NCI-H2227 treated with DMSO at 0.1 percent for 48 hours (cell line): ENCODE measurements around the gene NIFK.
"Not testable (repeated sequence)": the region's sequence is repeated elsewhere in the genome, so short reads cannot be mapped to it uniquely, and the experiment has no call there.

Source experiments
- DNase-seq: peaks from one replicate; lab custom pipeline; 2025; lab: John Stamatoyannopoulos, UW

The NIFK gene

DNA sequence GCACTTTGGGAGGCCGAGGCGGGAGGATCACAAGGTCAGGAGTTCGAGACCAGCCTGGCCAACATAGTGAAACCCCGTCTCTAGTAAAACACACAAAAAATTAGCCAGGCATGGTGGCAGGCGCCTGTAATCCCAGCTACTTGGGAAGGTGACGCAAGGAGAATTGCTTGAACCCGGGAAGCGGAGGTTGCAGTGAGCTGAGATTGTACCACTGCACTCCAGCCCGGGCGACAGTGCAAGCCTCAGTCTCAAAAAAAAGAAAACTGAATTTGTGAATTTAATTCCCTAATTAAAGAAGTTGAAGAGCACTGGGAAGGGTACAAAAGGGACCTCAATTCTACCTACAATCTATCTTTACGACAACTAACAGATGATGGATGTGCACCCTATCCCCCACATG is 2.1 kb downstream of the NIFK start:
- DNase-seq: not testable (repeated sequence)

DNA sequence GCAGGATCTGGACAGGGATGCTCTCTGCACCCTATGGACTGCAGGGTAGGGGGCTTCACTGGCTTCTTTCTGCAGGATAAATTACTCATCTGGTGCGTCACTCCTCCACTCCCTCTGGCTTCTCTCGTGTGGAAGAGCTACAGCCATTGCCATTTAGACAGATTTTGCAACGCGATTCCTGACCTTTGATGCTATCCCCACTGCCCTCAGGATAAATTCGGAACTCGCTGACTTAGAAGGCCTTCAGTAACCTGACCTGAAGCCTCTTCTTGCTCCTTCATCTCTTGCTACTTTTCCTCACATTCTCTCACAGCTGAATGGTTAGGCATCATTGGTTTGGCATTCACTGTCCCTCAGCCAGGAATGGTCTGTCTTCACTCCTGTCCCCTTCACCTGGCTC is 5.3 kb downstream of the NIFK start:
- DNase-seq: no peak

DNA sequence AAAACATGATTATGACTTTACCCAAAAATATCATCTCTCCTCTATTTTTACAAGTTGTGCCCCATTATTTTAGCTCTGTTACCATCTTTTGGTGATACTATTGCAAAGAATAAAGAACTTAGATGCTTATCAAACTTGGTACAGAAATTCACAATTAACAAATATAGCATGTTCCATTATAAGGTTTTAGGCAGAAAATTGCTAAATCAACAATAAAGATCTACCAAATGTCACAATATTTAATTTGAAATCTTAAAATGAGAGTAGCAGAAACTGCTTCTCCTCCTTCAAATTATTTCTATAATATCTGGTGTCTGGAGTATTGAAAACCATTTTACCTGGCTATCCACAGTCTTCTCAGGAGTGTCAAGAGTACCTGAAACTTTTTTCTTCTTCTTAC is 8.7 kb downstream of the NIFK start:
- no peak for DNase-seq

- DNase-seq: no peak
These were observed 9.3 kb downstream of the NIFK start for GRCh38 chr2:121727332-121727731.

DNA sequence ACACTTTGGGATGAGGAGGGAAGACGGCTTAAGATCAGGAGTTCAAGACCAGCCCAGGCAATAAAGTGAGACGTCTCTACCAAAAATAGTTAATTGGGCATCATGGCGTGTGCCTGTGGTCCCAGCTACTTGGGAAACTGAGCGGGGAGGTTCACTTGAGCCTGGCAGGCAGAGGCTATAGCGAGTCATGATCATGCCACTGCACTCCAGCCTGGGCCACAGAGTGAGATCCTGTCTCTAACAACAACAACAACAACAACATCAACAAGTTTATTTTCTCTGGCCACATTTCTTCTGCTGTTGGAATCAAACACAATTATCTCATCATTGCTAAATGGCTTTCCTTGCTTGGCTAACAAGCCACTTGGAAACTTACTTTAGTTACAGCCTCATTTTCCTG is 13.4 kb downstream of the NIFK start:
- DNase-seq: no peak

DNA sequence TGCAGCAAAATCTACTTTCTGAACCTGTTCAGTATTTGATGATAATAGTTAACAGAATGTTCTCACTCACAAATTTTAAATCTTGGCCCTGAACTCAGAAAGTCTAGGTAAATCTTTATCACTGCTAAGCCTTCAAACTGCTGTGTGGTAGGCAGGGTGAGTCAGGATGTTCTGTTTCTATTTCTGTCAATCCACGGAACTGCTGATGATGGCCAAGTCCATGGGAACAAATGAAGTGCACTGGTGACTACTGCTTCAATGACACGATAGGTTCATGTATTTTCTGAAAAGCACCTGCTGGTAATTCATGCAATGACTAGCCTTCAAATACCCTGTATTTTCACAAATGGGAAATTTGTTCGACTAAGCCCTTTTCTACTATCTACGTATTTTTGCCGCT is 14.2 kb downstream of the NIFK start:
- DNase-seq: no peak

- no peak for DNase-seq
These were observed 14.7 kb downstream of the NIFK start for GRCh38 chr2:121721926-121722325.

- DNase-seq: no peak
These were observed 19.1 kb downstream of the NIFK start for GRCh38 chr2:121717529-121717928.

- DNase-seq: no peak
These were observed 20.5 kb downstream of the NIFK start for GRCh38 chr2:121716126-121716525.

DNA sequence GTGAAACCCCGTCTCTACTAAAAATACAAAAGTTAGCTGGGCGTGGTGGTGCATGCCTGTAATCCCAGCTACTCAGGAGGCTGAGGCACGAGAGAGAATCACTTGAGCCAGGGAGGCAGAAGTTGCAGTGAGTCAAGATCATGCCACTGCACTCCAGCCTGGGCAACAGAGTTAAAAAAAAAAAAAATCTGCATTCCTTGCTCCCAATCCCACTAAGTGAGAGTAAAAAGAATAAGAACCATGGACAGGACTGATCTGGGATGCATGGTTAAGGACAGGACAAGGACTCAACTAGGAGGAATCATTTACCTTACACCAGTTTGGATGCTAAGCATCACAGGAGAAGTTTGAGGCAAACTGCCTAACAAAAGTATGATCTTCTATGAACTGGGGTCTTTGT is 25.2 kb downstream of the NIFK start:
- DNase-seq: not testable (repeated sequence)

- no peak for DNase-seq
These were observed 26.1 kb downstream of the NIFK start for GRCh38 chr2:121710470-121711170.

DNA sequence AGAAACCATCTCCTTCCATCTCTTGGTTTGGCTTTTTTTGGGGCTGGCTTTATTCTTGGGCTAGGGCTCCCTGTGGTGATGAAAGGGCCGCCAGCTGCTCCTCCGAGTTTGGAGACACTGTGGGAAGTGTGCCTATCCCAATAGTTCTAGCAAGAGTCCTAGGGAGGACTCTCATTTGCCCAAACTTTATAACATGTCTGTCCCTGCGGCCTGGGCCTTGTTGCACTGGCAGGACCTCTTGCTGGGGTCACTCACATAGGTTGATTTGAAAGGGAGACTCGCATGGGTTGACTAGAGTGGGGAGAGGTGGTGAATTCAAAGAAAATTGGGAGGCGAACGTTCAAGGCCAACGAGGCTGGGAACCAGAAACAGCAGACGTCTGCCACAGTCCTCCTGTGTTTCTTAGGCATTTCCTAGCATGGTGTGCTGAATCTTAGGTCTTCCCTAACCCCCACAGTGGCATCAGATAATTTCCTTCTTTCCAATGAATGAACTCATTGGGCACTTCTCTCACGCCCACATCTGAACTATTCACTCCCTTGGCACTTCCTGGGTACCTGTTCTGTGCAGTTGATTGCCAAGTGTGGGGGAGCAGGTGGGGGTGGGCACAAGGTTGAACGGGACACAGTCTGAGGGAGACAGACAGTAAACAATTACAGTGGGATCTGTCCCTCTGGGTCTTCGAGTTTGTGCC is 26.8 kb downstream of the NIFK start:
- no peak for DNase-seq

DNA sequence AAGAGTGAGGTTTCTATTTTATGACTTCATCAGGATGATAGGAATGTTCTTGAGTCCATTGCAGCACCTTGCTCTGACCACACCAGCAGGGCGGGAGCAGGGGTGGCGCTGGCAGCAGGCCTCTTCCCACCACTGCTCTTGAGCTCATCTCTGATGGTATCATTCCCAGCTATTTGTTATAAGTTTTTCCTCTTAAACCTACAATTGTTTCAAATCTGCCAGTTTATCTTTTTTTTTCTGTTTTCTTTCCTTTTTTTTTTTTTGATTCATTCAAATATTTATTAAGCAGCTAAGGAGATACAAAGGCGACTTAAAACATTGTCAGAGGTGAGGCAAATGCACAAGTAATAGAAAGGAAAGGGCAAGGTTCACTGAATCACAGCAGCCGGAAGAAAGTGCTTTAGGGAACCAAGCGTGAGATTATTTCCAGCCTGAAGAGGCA is 28.7 kb downstream of the NIFK start:
- DNase-seq: no peak

- no peak for DNase-seq
These were observed 29.2 kb downstream of the NIFK start for GRCh38 chr2:121707344-121707919.

GRCh38 chr2:121705958-121706357 is 30.7 kb downstream of the NIFK start:
- DNase-seq: no peak

- no peak for DNase-seq
These were observed 31.3 kb downstream of the NIFK start for GRCh38 chr2:121705390-121705789.

GRCh38 chr2:121701761-121702160 is 34.9 kb downstream of the NIFK start:
- not testable (repeated sequence) for DNase-seq

DNA sequence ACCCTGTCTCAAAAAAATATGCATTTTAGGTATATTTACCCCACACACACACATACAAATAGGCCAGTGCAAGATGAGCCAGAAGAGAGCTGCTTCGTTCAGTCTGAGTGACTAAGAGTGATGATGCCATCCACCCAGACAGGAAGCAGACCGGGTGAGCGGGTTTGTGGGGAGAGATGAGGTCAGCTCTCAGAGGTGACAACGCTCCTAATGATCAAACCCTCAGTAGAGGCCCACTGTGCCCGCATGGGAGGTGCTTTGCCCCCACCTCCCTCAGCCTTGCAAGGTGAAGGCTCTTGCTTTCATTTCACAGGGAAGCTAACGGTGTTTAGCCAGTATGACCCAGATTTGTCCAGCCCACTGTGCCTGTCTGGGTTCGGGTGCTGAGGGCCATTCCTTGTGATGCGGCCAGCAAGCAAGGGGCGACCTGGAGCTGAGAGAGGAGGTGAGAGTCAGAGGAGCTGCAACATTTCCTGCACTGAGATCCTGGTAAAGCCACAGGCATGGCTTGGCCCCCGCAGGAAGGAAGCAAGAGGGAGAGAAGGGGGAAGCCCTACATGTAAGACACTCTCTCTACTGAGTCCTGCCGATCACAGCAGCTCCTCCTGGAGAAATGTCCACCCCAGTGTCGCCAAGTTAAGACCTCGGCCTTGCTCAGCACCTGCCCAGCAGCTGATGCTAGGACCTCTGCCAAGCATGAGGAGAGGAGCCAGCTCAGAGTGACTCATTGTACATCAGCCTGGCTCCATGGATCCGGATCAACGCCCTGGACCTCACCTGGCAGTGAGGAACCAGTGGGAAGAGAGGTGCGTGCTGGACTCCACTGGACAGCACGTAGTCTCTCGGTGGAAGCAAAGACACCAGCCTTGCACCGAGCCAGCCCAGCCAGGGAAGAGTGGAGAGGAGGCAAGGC is 37.0 kb downstream of the NIFK start:
- no peak for DNase-seq

DNA sequence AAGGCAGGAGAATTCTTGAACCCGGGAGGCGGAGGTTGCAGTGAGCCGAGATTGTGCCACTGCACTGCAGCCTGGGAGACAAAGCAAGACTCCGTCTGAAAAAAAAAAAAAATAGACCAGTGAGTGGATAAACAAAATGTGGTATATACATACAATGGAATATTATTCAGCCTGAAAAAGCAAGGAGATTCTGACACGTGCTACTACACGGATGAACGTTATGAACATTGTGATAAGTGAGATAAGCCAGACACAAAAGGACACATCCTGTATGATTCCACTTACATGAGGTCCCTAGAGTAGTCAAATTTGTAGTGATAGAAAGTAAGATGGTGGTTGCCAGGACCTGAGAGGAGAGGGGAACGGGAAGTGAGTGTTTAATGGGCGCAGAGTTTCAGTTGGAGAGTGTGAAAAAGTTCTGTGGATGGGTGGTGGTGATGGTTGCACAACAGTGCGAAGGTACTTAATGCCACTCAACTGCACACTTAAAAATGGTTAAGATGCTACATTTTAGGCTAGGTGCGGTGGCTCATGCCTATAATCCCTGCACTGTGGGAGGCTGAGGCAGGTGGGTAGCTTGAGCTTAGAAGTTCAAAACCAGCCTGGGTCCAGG is 38.3 kb downstream of the NIFK start:
- no peak for DNase-seq

GRCh38 chr2:121697108-121697631 is 39.5 kb downstream of the NIFK start:
- no peak for DNase-seq

GRCh38 chr2:121696410-121696930 is 40.2 kb downstream of the NIFK start:
- DNase-seq: no peak

GRCh38 chr2:121695171-121695451 is 41.6 kb downstream of the NIFK start:
- DNase-seq: no peak
